OCI-LY7 (cell line): ENCODE measurements around the gene DOC2A.
A peak's percentile ranks its signal among the peaks of the same experiment; 100 is the strongest.

Experiments
- CTCF ChIP-seq: fragments of 200-600 bp; sonication (generic); conservative IDR thresholded peaks from 2 replicates; pipeline ENCODE4 v1.5.1; 2014; ENCODE audit warnings: mild to moderate bottlenecking, antibody characterized with exemption, low read length, moderate library complexity, mixed read lengths
- EZH2phosphoT487 ChIP-seq: fragments of 200-600 bp; sonication (generic); IDR thresholded peaks from 2 replicates; pipeline ENCODE4 v1.6.1; 2018; ENCODE audit warnings: low read depth, borderline replicate concordance, mild to moderate bottlenecking, mixed run types, antibody characterized with exemption, low read length, moderate library complexity, mixed read lengths

DNA sequence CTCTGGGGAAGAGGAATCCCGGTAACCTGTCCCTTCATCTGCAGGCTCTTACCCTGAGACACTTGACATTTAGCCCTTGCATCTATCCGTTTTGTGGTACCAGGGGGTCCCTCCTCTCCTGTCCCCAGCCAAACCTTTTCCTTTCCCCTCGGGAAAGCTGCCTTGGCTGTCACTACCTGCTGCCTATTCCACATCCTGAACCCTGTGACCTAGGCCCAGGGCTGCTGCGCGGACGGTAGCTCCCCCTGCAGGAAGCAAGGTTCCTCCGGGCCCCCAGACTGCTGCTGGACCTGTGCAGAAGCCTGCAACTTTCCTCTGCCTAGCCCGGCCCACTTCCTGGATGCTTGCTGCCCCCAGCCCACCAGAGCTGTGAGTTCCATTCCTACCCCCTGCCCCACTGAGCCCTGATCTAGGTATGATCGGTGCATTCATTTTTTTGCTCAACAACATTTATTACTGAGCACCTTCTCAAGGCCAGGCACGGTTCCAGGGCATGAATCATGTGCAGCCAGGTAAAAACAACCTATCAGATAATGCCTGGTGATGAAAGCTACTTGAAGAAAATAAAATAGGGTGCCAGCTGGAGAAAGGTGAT is 44.2 kb upstream of the DOC2A start:
- TF ChIP-seq CTCF (peak; percentile 85), EZH2phosphoT487 (no peak)
